Measurements from ENCODE around the gene GREM2.

Gene GREM2

GRCh38 chr1:240522122-240522822 is 89.7 kb downstream of the GREM2 start:
- no peak for TF ChIP-seq YY1 (IDR thresholded peaks at IDR 0.05; ENCODE audit: low read depth)
- TF ChIP-seq EGR1 (IDR thresholded peaks at IDR 0.05) = no peak
- TF ChIP-seq RAD21 (IDR thresholded peaks at IDR 0.05; ENCODE audit: low read depth) = no peak
- TF ChIP-seq FOXM1 (IDR thresholded peaks at IDR 0.05; ENCODE audit: borderline replicate concordance, low read depth) = no peak
- TF ChIP-seq, protein P1, sequence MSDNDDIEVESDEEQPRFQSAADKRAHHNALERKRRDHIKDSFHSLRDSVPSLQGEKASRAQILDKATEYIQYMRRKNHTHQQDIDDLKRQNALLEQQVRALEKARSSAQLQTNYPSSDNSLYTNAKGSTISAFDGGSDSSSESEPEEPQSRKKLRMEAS (IDR thresholded peaks at IDR 0.05) = no peak
- no peak for TF ChIP-seq TEAD4 (IDR thresholded peaks at IDR 0.05)
- TF ChIP-seq CEBPB (IDR thresholded peaks at IDR 0.05) = no peak
- no peak for TF ChIP-seq NFIC (IDR thresholded peaks at IDR 0.05)
- TF ChIP-seq, protein P2, sequence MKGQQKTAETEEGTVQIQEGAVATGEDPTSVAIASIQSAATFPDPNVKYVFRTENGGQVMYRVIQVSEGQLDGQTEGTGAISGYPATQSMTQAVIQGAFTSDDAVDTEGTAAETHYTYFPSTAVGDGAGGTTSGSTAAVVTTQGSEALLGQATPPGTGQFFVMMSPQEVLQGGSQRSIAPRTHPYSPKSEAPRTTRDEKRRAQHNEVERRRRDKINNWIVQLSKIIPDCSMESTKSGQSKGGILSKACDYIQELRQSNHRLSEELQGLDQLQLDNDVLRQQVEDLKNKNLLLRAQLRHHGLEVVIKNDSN (IDR thresholded peaks at IDR 0.05) = no peak
- TF ChIP-seq EP300 (IDR thresholded peaks at IDR 0.05; ENCODE audit: borderline replicate concordance) = no peak
- TF ChIP-seq CREB1 (IDR thresholded peaks at IDR 0.05; ENCODE audit: low read depth) = no peak
- TF ChIP-seq TAF1 (IDR thresholded peaks at IDR 0.05; ENCODE audit: low read depth) = no peak
- TF ChIP-seq ZBTB7A (IDR thresholded peaks at IDR 0.05; ENCODE audit: low read depth) = no peak
- no peak for TF ChIP-seq REST (IDR thresholded peaks at IDR 0.05; ENCODE audit: low read depth)
- TF ChIP-seq TCF12 (IDR thresholded peaks at IDR 0.05; ENCODE audit: low read depth) = no peak

- TF ChIP-seq TAF1 (IDR thresholded peaks at IDR 0.05; ENCODE audit: low read depth) (no peak), REST (IDR thresholded peaks at IDR 0.05; ENCODE audit: low read depth) (no peak), CEBPB (IDR thresholded peaks at IDR 0.05) (no peak), TEAD4 (IDR thresholded peaks at IDR 0.05) (no peak), EGR1 (IDR thresholded peaks at IDR 0.05) (no peak), EP300 (IDR thresholded peaks at IDR 0.05; ENCODE audit: borderline replicate concordance) (no peak), RAD21 (IDR thresholded peaks at IDR 0.05; ENCODE audit: low read depth) (no peak), NFIC (IDR thresholded peaks at IDR 0.05) (no peak), FOXM1 (IDR thresholded peaks at IDR 0.05; ENCODE audit: borderline replicate concordance, low read depth) (no peak), TCF12 (IDR thresholded peaks at IDR 0.05; ENCODE audit: low read depth) (no peak), YY1 (IDR thresholded peaks at IDR 0.05; ENCODE audit: low read depth) (no peak), CREB1 (IDR thresholded peaks at IDR 0.05; ENCODE audit: low read depth) (no peak), ZBTB7A (IDR thresholded peaks at IDR 0.05; ENCODE audit: low read depth) (no peak)
- TF ChIP-seq, protein P1 (IDR thresholded peaks at IDR 0.05) = no peak
- TF ChIP-seq, protein P2 (IDR thresholded peaks at IDR 0.05) = no peak
Measured at GRCh38 chr1:240517891-240518290, 94.1 kb downstream of the GREM2 start.

GRCh38 chr1:240516069-240516468 is 95.9 kb downstream of the GREM2 start:
- TF ChIP-seq TCF12 (IDR thresholded peaks at IDR 0.05; ENCODE audit: low read depth) (no peak), RAD21 (IDR thresholded peaks at IDR 0.05; ENCODE audit: low read depth) (no peak), NFIC (IDR thresholded peaks at IDR 0.05) (no peak), EGR1 (IDR thresholded peaks at IDR 0.05) (no peak), TAF1 (IDR thresholded peaks at IDR 0.05; ENCODE audit: low read depth) (no peak), ZBTB7A (IDR thresholded peaks at IDR 0.05; ENCODE audit: low read depth) (no peak), TEAD4 (IDR thresholded peaks at IDR 0.05) (no peak), YY1 (IDR thresholded peaks at IDR 0.05; ENCODE audit: low read depth) (no peak), CREB1 (IDR thresholded peaks at IDR 0.05; ENCODE audit: low read depth) (no peak), FOXM1 (IDR thresholded peaks at IDR 0.05; ENCODE audit: borderline replicate concordance, low read depth) (no peak), CEBPB (IDR thresholded peaks at IDR 0.05) (no peak), REST (IDR thresholded peaks at IDR 0.05; ENCODE audit: low read depth) (no peak), EP300 (IDR thresholded peaks at IDR 0.05; ENCODE audit: borderline replicate concordance) (no peak)
- TF ChIP-seq, protein P2 (IDR thresholded peaks at IDR 0.05) = no peak
- TF ChIP-seq, protein P1 (IDR thresholded peaks at IDR 0.05) = no peak
